COLO829 (cell line): ENCODE results near the gene TEDC1.

Source experiments
- DNase-seq: peaks from one replicate; pipeline ENCODE4 v3.0.0; 2012; ENCODE audit warnings: low spot score

The TEDC1 gene

DNA sequence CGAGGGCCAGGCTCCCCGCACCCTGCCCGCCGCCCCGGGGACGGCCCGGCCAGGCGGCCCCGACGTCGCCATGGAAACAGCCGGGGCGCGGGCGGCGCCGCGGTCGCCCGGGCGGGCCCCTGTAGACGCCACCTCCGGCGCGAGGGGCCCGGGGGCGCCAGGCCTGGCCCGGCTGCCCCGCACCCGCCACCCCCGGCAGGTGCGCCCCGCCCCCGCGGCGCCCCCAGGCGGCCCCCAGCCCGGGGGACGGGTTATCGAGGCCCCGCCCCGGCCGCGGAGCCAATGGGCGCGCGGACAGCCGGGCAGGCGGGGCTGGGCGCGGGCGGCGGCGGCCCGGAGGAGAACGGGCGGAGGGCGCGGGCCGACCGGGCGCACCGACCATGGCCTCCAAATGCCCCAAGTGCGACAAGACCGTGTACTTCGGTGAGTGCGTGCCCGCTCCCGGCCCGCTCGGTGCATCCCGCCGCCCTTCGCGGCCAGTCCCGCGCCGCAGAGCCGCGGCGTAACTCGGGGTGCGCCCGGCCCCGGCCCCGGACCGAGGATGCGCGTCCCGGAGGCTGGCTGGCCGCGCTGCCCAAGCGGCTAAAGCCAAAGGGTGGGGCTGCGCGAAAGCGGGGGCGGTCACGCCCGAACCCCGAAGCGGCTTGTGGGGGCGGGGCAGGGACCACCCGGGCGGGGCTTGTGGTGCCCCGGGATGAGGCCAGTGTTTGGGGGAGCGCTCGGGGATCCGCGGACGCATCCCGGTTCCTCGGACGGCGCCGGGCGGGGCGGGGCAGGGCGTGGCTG is 16.4 kb upstream of the TEDC1 start, which contains the start of gene CRIP2:
TSS of gene CRIP2 (plus strand) at position 339 of the 786 bp plus-strand sequence. CDS start at position 381, 42 bp downstream.
- DNase-seq, result peak; percentile 26

DNA sequence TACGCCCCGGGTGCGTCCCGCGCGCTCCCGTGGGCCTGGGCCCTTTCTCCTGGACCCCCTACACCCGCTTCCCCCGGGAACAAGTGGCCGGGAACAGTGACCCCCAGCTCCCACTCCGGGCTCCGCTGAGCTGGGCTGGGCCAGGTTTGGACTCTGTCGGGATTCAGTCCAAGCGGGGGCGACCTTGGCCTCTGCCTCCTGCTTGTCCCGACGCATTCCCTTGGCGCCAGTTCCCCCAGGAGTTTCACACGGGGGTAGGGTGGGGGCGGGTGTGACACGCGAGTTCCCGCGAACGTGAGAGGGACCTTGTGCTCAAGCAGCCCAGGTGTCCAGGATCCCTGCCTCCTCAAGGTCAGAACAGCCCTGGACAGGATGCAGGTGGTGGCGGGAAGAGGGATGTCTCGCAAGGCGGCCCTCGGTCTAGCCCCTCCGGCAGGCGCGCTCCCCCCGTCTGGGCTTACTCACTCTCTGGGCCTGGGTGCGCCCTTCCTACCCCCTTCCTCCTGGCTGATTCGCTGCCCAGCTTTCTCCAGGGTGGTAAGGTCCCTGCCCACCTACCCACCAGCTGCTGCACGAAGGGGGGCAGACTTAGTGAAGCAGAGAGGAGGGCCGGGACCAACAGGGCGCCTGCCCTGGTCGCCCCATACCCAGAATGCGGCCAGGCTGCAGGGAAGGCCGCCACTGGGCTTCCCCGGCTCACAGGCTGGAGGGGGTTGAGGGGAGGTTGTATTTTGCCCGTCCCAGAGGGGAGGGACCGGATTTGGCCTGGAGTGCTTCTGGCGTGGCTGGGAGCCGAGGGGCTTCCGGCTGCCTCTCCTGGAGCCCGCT is 15.6 kb upstream of the TEDC1 start:
- DNase-seq, result peak; percentile 51

DNA sequence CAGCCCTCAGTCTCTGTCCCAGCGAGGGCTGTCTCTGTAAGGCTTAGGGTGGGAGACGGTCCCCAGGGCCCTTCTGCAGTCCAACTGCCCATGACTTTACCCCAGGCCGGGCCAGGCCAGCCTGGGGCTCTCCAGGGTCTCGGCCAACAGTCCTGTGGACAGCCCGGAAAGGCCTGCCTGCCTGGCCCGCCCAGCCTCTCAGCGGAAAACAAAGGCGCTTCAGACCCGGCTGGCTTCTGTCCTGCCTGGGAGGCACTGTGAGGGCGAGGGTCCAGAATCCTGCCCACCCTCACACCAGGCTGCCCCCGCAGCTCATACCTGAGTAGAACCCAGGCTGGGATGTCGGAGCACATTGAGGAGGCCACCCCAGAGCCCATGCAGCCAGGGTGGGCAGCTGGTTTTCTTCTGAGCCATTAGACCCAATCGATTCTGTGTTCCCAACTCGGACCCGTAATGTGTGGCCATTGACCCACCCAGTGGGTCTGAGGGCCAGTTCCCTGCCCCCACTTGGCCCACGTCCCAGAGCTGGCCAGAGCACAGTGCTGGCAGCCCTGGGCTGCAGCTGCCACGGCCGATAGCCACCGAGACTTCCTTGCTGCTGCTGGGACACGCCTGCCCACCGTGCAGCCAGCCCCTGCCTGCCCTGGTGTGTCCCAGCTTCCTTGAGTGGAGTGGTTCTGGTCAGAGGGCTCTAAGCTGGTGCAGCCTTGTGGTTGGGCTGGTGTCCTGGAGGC is 14.8 kb upstream of the TEDC1 start:
- DNase-seq, result peak; percentile 62

DNA sequence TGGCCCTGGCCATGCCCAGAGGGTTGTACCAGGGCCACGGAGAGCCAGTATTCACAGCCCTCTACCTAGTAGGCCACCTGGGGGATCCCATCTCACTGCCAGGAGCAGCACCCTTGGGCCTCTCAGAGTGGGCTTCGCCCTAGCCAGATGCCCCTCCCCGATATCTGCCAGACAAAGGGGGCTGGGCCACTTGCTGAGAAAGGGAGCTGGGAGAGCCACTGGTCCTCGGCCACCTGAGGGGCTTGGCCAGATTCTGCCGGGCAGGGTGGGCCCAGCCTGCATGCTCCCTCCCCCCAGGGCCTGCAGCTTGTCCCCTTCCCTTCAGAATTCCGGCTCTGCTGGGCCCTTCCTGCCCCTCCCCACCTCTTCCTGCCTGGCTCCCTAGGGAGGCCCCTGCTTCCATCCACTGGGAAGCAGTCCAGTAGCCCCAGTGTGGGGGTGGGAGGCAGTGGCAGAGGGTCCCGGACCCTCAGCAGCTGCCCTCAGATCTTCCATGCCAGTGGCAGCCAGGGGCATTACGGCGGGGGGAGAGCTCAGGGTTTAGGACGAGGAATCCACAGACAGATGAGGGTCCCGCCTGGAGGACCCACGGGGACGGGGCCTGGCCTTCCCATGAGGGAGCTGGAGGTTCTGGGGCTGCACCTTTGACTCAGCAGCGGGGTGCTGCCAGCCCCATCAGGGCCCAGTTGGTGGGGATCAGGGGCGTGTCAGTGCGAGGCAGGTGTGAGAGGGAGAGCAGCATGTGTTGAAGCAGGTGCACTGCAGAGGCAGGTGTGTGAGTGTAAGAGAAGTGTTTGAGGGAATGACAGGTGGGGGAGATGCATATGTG is 14.0 kb upstream of the TEDC1 start:
- DNase-seq, result peak; percentile 19

DNA sequence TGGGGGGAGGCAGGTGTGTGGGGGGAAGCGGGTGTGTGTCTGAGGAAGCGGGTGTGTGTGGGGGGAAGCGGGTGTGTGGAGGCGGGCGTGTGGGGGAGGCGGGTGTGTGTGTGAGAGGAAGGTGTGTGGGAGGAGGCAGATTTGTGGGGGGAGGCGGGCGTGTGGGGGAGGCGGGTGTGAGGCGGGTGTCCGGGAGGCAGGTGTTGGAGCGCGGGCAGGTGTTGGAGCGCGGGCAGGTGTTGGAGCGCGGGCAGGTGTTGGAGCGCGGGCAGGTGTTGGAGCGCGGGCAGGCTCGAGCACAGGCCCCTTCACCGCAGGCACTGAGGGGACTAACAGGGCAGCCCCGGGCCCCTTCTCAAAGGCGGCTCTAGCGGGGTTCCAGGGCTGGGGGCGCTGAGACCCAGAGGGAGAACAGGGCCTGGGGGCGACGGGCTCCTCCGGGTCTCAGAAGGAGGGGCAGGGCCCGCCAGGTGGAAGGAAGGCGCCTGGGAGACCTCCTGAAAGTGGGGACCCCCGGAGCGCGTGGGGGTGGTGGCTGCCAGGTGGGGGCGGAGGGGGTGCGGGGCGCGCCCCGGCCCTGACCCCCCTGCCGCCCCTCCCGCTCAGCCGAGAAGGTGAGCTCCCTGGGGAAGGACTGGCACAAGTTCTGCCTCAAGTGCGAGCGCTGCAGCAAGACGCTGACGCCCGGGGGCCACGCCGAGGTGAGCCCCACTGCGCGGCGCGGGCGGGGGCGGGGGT is 13.2 kb upstream of the TEDC1 start:
- DNase-seq, result no peak

DNA sequence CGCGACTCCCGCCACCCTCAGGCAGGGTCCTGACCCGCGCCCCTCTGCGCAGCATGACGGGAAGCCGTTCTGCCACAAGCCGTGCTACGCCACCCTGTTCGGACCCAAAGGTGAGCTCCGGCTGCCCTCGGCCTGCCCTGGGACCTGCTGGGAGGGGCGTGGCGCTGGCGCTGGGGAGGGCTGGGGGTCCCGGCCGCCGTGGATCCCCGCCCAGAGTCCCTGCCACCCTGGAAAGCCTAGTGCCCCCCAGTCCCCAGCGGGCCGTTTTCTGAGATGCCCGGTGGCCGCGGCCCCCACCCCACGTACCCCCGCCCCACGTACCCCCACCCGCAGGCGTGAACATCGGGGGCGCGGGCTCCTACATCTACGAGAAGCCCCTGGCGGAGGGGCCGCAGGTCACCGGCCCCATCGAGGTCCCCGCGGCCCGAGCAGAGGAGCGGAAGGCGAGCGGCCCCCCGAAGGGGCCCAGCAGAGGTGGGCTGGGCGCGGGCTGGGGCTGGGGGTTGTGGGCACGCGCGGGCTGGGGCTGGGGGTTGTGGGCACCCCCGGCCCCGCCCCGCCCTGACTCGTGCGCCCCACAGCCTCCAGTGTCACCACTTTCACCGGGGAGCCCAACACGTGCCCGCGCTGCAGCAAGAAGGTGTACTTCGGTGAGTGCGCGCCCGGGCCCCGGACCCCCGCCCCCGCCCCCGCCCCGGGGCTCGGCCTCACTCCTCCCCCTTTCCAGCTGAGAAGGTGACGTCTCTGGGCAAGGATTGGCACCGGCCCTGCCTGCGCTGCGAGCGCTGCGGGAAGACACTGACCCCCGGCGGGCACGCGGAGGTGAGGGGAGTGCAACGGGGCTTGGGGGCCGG is 12.4 kb upstream of the TEDC1 start:
- DNase-seq, result no peak

- no peak for DNase-seq
Observed at GRCh38 chr14:105479431-105480158, 11.5 kb upstream of the TEDC1 start.

- DNase-seq, result no peak
Observed at GRCh38 chr14:105480199-105480746, 10.8 kb upstream of the TEDC1 start.

DNA sequence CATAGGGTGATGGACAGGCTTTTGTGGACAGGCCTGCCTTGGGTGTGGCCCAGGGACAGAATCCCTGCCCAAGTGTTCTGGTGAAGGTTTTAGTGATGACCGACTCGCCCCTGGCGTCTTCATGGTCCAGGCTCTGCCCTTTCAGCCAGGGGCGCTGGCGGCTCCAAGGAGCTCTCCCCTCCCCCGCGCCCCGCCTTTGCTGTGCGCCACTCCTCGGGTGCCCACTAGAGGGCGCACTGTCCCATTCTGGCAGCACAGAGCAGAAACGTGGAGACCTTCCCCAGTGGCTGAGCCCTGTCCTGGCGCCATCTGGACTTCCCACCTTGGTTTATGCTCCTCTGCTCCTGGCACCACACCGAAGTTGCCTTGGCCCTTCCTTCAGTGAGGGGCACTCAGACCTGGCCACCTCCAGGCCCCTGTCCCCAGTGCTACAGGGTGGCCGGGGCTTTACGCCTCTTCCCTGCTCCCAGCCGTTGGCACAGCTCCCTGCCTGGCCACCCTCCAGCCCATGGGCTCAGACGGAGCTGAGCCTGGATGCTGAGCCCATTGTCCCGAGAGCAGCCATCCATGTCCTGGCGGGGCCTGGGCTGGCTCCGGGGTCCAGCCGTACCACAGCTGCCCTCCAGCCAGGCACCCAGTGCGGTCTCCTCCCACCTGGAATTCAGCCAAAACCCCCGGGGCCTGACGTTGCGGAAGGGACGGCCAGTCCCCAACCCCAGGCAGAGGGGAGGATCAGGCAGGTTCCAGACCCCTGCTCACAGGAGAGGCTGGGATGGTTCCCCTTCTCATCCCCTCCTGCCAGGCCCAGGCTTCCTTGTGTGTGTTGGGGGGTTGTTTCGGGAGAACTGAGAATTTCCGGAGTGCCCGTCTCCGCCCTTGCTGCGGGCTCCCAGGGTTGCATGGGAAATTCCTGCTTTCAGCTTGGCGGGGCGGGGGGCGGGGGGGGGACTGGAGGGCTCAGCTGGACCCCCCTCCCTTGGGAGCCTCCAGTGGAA is 9.9 kb upstream of the TEDC1 start:
- DNase-seq, result peak; percentile 82

GRCh38 chr14:105481886-105482457 is 9.1 kb upstream of the TEDC1 start:
- DNase-seq, result peak; percentile 98

GRCh38 chr14:105482486-105483110 is 8.4 kb upstream of the TEDC1 start:
- no peak for DNase-seq

- DNase-seq, result no peak
Observed at GRCh38 chr14:105483300-105484068, 7.6 kb upstream of the TEDC1 start.

- DNase-seq, result no peak
Observed at GRCh38 chr14:105484069-105484996, 6.7 kb upstream of the TEDC1 start.

GRCh38 chr14:105484997-105485393 is 6.1 kb upstream of the TEDC1 start:
- DNase-seq, result no peak

DNA sequence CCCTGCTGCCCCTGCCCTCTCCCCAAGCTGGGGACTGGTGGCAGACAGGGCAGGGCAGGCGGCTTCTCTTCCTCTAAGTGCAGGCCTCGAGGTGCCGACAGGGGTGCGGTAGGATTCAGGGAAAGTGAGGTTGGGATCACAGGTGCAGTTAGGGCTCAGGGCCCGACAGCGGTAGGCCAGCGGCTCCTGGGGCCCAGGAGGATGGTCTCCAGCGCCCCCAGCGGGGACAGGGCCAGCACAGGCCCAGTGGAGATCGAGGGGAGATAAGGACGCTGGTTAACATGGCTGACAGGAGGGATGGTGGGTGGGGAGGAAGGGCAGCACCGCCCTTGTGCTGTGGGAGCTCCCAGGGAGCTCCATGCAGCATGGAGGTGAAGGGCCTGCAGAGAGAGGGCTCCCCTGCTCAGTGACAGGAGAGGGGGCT is 5.3 kb upstream of the TEDC1 start:
- DNase-seq, result no peak
